Stimulated activated CD8-positive, alpha-beta memory T cell treated with anti-CD3 and anti-CD28 coated beads, Interleukin-12 subunit alpha, Interleukin-12 subunit beta, amount 100 ng/mL, for 4 hours (primary cell): Measurements from ENCODE around the gene SLK.

Experiments
- DNase-seq: peaks from one replicate; pipeline ENCODE4 v3.0.0-alpha.2; 2020; ENCODE audit warnings: low read depth

Gene SLK

DNA sequence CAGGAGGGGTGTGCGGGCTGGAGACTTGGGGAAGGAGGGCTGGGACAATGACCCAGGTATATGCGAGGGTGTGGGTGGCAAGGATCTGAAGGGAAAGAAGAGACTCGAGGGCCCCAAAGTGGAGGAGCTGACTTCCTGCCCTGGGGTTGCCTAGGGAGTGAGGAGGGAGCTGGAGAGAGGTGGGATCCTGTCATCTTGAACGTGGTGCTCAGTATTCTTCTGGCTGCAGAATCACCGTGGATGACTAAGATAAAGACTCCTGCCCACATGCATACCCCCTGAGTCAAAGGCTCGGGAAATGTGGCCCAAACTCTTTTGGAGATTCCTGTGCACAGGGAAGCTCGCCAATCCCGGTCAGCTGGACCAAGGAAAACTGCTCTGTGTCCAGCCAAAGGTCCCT is 87.5 kb downstream of the SLK start:
- no peak for DNase-seq

DNA sequence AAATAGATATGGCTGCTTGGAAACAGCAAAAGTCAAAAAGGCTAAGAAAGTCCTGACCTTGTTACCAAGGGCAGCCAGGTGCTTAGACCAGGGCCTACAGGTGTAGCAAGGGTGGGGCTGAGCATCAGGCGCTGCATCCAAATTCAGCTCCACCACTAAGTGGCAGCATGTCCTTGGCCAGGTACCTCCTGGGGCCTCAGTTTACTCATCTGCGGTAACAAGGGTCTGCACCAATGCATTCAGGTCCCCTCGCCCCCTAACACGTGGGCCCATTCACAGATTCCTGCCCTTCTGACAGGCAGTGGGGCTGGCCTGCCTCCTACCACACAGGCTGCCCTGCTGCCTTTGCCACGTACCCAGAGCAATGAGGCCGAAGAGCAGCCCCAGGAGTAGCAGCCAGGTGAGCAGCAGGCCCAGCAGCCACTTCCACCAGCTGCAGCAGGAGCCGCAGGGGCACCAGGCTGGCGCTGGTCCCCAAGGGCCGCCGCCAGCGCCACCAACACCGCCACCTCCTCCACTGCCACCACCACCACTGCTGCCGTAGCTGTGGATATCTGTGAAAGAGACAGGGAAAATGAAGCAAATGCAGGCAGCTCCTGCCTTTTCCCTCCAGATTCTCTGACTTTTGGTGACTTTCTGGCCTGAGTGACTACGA is 89.8 kb downstream of the SLK start:
- no peak for DNase-seq

DNA sequence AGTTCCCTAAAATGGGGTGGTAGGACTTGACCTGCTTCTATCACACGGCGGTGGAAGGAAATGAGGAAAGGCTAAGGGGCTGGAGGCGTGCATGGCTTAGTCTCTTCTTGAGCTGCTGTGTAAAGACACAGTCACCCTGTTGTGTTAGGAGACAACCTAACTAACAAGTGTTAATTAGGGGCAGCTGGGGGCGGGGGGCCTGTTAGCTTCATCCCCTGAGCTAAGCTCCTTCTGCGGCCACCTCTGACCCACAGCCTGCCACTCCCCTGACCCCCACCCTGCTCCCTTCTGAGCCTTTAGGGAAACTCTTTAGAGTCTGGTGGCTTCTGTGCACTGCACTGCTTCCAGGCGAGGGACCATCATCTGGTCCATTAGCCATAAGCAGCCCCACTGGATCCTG is 90.8 kb downstream of the SLK start:
- DNase-seq, result no peak

DNA sequence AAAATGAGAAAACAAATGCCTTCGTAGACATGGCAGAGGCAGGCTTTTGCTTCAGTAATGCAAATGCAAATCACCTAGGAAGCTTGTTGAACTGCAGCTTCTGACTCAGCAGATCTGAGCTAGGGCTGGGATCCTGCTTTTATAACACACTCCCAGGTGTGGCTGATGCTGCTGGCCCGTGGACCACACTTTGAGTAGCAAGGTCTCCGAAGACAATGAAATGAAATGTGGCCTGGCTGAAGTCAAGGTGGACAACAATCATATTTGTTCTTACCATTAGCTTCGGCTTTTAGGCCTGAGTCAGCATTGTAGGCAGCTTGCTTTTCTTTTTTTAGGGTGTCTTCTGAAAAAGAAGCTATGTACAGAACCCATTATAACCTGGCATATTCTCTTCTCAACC is 92.4 kb downstream of the SLK start:
- DNase-seq, result no peak

- DNase-seq, result no peak
Observed at GRCh38 chr10:104061196-104061595, 94.3 kb downstream of the SLK start.

DNA sequence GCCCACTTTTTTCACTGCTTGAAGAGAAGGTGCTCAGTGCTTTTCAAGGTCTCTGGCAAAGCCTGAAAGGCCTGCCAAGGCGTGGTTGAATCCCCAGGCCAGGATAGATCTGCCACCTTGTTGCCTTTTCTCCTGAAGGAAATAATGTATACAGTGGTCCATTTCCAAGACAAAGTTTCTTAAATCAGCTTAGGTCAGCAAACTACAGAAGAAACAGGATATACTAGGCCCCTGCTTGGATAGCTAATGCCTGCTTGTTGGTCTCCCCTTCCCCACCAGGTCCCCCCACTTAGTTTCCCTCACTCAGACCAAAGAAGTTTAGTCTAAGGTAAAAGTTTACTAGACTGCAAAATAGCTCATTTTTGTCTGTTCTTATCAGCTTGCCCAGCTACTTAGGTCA is 98.8 kb downstream of the SLK start:
- no peak for DNase-seq

DNA sequence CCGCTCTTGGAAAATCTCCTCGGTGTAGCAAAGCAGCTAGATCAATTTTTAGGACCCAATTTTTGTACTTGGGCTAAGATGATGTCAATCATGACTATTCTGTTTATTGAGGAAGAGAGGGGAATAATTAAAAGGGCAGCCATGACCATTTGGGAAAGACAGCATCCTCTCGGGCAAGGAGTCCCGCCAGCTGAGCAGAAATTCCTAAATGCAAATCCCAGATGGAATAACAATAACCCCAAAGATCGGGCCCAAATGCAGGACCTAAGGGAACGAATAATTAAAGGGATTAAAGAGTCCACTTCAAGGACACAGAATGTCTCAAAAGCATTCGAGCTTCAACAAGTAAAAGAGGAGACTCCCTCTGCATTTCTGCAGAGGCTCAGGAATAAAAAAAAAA is 100.0 kb downstream of the SLK start:
- no peak for DNase-seq

DNA sequence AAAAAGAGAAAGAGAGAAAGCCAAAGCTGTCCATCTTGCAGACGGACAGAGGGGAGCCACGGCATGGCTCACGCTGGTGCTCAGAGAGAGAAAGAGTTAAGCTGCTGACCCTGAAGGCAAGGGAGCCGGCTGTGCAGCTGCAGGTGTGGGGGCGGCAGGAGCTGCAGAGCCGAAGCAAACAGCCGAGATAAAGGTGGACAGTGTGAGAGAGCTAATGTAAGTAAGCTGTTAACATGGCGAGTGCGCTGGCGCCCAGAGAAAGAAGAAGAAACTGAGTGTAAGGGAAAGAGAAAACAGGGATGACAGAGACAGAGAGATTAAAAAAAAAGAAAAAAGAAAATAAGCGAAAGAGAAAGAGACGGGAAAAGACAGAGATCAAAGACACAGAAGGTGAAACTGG is 100.6 kb downstream of the SLK start:
- no peak for DNase-seq

- DNase-seq, result no peak
Observed at GRCh38 chr10:104069613-104070012, 102.7 kb downstream of the SLK start.

DNA sequence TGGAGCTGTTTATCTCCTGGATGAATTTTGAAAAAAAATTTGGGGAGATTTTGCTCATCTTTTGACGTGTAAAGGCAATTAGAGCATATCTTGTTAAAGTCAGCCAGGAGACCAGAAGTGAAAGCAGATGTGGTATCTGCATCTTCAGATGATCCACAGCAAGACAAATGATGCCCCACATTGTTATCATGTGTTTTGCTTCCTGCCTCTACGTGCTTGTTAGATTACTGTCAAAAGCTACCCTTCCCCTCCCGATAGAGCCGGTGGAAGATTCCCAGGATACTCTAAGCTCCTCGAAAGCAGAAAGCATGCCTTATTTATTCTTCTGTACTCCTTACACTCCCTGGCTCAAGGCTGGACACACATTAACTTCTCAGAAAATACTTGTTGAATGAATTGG is 105.8 kb downstream of the SLK start:
- no peak for DNase-seq

DNA sequence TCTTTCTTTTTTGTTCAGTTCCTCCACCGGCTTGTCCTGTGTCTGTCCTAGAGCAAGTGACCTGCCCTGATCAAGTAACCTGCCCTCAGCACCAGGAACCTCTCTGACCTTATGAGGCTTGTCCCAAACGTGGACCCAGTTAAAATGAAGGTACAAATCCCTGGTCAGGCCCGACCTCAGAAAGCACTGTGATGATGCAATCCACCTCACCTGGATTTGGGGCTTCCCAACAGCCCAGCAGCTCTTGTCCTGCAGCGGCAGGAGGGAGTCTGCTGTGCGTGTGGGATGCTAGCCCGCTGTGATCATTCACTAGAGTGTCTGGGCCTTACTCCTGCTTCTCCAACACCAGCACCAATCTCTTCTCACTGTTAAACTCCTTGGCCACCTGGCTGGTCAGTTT is 107.6 kb downstream of the SLK start:
- DNase-seq, result no peak

DNA sequence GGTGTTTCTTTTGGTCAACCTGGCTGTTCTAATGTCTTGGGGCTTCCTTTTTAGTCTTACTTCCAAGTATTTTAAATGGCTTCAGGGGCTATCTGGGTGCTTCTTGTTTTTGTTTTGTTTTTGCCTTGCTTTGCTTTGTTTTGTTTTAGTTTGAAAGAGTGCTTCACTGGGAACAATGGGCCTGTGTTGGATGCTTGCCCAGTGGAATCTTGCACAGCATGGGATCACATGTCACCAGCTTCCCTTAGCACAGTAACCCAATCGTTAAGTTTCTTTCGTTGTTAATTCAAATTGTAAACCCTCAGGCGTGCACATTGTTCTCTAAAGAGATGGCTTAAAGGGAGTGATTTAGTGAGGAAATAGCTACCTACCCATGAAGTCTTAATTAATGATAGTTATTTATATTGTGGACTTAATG is 109.8 kb downstream of the SLK start:
- DNase-seq, result no peak

- DNase-seq, result no peak
Observed at GRCh38 chr10:104077247-104077646, 110.3 kb downstream of the SLK start.

DNA sequence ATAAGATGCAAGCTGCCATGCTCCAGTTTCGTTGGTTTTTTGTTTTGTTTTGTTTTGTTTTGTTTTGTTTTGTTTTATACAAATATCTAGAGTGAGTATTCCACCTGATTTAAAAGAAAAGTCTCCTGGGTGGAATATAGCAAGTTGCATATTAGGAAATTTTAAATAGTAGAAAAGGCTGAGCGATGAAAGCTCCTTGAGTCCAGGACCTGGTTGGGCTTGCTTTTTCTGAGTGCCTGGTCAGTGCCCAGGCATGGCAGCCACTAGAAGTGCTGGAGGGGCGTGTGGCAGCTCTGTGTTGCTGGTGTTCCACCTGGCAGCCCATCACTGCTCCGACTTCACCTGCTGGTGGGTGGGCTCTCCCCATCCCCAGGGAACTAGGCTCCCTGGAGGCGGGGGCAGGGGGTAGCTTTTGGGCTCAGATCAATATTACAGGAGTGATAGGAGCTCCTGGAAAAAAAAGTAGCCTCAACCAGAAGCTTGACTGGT is 110.8 kb downstream of the SLK start:
- no peak for DNase-seq
